Amniotic epithelial cell (primary cell): ENCODE measurements around the gene ALG2.

Experiments
- DNase-seq: peaks from one replicate; pipeline ENCODE4 v3.0.0-alpha.2; 2010; ENCODE audit warnings: low read depth

ALG2 gene

GRCh38 chr9:99190597-99191283 is 31.0 kb downstream of the ALG2 start:
- DNase-seq, result no peak

- DNase-seq, result no peak
Measured at GRCh38 chr9:99189887-99190596, 31.7 kb downstream of the ALG2 start.

GRCh38 chr9:99189186-99189585 is 32.6 kb downstream of the ALG2 start:
- no peak for DNase-seq

- no peak for DNase-seq
Measured at GRCh38 chr9:99187311-99187710, 34.4 kb downstream of the ALG2 start.

- DNase-seq, result no peak
Measured at GRCh38 chr9:99185934-99186333, 35.8 kb downstream of the ALG2 start.

- no peak for DNase-seq
Measured at GRCh38 chr9:99185348-99185632, 36.5 kb downstream of the ALG2 start.

GRCh38 chr9:99184475-99185347 is 37.0 kb downstream of the ALG2 start:
- DNase-seq, result peak; percentile 85

- no peak for DNase-seq
Measured at GRCh38 chr9:99184110-99184474, 37.6 kb downstream of the ALG2 start.

GRCh38 chr9:99183616-99184015 is 38.1 kb downstream of the ALG2 start:
- no peak for DNase-seq

GRCh38 chr9:99182356-99182755 is 39.4 kb downstream of the ALG2 start:
- peak; percentile 39 for DNase-seq

GRCh38 chr9:99181621-99182020 is 40.1 kb downstream of the ALG2 start:
- peak; percentile 83 for DNase-seq

- no peak for DNase-seq
Measured at GRCh38 chr9:99181206-99181605, 40.5 kb downstream of the ALG2 start.

- no peak for DNase-seq
Measured at GRCh38 chr9:99180662-99181061, 41.1 kb downstream of the ALG2 start.

- DNase-seq, result peak; percentile 64
Measured at GRCh38 chr9:99180199-99180598, 41.5 kb downstream of the ALG2 start.

- DNase-seq, result no peak
Measured at GRCh38 chr9:99178912-99179872, 42.5 kb downstream of the ALG2 start.

GRCh38 chr9:99177576-99178366 is 44.0 kb downstream of the ALG2 start:
- DNase-seq, result no peak

GRCh38 chr9:99176527-99177013 is 45.2 kb downstream of the ALG2 start:
- no peak for DNase-seq

- no peak for DNase-seq
Measured at GRCh38 chr9:99173570-99174504, 47.9 kb downstream of the ALG2 start.
